ENCODE data around the gene RGL3. TPM values are rescaled to one million over a fixed set of nuclear protein-coding genes. Genes with fewer than 3 reads are reported as not detected.
"Not testable (repeated sequence)": the region's sequence is repeated elsewhere in the genome, so short reads cannot be mapped to it uniquely, and the experiment has no call there.

The RGL3 gene
- total RNA-seq, 1 donor from 2014 or later: 18.8 TPM

DNA sequence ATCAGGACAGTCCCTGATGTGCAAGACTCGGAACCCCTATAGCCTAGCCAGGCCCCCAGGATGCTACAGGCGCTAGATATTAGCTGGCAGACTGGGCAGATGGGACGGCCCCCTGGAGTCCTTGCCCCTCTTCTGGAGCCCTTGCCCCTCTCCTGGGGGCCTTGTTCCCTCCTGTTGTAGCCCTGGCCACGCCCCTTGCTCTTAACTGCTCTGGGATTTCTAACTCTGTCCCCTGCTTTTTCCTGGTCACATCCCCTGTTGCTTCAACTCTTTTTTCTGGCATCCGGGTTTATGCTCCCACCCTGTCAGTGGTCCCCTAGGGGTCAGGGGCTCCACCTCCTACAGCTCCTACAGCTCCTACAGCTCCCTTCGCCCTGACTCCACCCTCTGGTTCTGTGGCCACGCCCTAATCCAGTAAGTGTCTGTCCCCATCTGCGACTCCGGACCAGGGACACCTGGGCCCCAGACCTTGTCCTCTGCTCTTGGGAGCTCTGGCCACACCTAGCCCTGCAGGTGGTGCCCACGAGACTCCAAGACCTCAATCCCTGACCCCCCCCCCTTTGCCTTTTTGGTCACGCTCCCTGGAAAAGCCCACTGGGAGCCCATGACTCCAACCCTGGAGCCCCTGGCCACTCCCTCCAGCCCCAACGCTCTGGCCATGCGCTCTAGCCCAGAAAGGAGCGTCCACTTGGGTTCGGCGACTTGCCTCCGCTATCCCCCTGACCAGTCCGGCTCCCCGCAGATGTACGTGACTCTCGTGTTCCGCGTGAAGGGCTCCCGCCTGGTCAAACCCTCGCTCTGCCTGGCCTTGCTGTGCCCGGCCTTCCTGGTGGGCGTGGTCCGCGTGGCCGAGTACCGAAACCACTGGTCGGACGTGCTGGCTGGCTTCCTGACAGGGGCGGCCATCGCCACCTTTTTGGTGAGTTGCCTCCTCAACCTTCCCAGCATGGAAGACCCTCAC is 57.1 kb downstream of the RGL3 start:
- DNase-seq (ENCODE audit: low spot score): no peak

DNA sequence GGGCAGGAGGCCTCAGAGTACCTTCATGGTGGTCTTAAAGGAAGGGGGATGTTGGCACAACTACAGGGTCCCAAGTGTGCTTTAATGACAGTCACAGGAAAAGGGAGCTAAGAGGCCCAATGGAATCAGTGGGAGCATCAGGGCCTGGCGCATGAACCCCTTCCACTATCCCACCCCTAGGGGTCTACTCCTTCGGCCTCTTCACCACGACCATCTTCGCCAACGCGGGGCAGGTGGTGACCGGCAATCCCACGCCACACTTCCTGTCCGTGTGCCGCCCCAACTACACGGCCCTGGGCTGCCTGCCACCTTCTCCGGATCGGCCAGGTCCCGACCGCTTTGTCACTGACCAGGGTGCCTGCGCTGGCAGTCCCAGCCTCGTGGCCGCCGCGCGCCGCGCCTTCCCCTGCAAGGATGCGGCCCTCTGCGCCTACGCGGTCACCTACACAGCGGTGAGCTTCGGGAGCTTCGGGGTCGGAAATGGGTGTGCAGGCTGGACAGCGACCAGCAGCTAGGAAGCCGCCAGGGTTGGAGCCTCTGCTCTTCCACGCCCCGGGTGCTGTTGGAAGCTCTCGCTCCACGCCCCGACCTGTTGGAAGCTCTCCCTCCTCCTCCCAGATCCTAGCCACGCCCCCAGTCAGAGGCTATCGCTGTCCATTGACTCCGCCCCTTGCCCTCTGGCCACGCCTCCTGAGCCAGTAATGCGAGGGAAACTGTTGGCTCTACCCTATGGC is 57.9 kb downstream of the RGL3 start:
- no peak for DNase-seq (ENCODE audit: low spot score)

DNA sequence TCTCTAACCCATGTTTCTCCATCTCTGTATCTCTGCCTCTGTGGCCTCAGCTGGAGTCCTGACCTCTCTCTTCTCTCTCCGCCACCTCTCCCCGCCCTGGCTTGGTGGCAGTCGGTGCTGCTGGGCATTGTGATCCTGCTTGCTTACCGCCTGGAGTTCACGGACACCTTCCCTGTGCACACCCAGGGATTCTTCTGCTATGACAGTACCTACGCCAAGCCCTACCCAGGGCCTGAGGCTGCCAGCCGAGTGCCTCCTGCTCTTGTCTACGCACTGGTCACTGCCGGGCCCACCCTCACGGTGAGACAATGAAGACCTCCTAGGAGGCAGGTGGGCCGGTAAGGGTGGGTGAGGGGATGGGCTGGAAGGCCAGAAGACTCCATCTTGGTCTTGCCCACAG is 59.7 kb downstream of the RGL3 start:
- DNase-seq (ENCODE audit: low spot score): no peak

DNA sequence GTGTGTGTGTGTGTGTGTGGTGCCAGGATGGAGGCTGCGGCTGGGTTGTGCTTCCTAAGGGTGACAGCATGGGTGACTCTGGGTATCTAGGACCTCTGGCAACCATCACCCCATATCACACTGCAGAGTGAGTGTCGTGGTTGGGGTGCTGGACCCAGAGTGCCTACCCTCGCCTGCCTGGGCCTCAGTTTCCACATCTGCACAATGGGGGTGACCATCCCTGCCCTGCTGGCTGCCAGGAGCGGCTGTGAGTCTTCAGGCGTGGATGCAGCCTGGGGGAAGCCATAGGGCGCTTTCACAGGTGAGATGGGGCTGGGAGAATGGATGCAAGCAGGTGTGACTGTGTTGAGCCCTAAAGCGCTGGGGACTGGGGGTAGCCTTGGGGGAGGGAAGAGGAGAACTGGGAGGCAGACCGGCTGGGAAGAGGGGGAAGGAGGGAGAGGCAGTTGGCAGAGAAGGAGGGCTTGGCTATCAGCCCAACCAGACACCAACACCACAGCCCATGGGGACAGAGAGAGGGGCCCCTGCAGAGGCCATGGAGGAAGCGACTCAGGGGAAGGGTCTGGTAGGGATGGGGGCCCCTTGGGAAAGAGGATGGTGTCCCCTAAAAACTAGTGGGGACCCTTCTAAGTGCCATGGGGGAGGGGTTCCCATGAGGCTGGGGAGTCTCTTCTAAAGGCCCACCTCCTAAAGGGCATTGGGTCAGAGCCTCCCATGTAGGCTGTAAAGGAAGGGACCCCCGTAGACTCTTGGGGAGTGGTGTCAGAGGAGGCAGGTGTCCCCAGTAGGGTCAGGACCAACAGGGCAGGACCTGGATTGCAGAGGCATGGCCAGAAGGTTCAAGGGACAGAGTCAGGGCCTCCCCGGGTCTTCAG is 62.2 kb downstream of the RGL3 start:
- no peak for DNase-seq (ENCODE audit: low spot score)

DNA sequence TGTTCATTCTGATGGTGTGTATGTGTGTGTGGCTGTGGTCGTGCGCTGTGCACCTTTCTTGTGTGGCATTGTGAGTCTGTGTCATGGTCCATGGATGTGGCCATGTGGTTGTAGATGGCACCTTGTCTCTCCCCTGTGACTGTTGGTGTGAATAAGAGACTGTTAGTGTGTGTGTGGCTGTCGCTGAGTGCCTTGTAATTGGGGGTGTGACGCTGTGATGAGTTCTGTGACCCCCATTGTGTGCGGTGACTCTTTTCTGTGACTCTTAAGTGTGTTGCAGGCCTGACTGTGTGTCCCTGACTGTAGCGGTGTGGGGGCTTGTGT is 63.1 kb downstream of the RGL3 start:
- DNase-seq (ENCODE audit: low spot score): no peak

DNA sequence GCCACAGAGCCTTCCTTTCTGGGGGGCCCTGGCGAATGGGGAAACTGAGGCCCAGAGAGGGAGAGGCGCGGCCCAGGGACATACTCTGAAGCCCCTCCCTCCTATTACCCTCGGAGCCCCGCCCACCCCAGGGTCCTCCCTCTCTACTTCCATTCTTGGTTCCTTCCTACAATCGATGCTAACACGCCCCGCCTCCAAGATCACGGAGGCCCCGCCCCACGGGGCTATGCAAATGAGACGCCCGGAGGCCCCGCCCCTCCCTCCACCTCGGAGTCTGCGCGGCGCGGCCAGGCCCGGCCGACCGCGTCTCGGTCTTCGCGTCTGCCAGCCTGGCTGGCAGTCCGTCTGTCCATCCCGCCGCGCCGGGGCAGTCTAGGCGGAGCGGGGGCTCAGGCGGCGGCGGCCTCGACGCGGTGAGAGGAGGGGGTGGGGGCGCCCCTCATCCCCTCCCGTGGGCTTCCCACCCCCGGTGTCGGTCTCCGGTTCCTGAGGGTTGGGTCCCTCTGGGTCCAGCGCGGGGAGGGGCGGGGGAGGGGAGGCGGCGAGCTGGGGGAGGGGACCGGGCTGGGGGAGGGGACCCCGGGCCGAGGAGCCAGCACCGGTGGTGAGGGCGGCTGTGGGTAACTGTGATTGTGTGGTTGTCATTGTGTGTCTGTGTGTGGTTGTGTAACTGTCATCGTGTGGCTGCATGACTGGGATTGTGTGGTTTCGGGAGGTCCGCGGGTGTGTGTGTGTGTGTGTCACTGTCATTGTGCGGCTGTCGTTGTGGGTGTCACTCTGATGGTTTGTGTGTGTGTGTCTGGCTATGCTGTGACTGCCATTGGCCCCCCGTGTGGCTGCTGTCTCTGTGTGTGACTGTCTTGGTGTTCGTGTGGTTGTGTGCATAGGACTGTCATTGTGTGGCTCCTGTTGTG is 63.7 kb downstream of the RGL3 start, which contains the start of gene PLPPR2:
TSS of gene PLPPR2 (plus strand) at position 273 of the 914 bp plus-strand sequence. CDS start 2,242 bp downstream, outside the sequence.
- peak; percentile 98 for DNase-seq (ENCODE audit: low spot score)

DNA sequence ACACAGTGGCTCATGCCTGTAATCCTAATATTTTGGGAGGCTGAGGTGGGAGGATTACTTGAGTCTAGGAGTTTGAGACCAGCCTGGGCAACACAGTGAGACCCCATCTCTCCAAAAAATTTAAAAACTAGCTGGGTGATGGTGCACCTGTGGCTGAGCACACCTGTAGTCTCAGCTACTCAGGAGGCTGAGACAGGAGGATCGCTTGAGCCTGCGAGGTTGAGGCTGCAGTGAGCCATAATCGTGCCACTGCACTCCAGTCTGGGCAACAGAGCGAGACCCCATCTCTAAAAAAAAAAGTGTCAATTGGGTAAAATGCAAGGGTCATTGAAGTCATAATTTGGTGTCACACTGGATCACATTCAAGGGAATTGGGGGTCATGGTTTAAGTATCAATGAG is 65.0 kb downstream of the RGL3 start:
- not testable (repeated sequence) for DNase-seq (ENCODE audit: low spot score)

DNA sequence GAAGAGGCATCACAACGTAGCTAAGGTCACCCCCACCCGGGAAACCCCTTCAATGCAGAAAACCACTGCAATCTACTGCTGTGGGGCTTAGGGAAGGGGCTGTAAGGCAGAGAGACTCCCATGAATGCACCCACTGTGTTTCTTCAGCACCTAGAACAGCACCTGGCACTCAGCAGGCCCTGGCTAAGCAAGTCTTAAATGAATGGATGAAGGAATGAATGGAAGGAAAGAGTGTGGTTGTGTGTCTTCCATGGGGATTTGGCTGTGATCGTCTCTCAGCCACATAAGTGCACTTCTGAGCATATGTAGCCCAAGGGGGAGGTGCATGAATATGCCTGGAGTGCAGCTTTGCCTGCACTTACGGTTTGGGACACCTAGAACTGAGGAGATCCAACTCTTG is 69.9 kb downstream of the RGL3 start:
- no peak for DNase-seq (ENCODE audit: low spot score)

DNA sequence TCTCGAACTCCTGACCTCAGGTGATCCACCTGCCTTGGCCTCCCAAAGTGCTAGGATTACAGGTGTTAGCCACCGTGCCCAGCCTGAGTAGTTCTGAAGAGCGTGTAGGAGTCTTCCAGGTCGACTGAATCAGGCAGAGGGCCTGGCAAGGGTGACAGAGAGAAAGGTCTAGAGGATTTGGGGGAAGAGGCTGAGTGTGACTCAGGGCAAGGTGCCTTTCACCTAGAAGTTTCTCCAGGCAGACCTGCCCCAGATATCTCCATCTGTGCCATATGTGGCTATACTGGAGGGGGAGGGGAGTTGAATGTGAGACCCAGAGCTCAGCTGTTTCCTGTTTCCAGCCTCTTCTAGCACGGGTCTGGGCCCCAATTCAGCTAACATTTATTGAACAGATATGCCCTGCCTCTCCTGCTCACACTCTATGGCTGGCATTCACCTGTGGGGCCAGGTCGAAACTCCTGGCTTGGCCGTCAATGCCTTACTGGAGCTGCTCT is 71.5 kb downstream of the RGL3 start:
- no peak for DNase-seq (ENCODE audit: low spot score)

DNA sequence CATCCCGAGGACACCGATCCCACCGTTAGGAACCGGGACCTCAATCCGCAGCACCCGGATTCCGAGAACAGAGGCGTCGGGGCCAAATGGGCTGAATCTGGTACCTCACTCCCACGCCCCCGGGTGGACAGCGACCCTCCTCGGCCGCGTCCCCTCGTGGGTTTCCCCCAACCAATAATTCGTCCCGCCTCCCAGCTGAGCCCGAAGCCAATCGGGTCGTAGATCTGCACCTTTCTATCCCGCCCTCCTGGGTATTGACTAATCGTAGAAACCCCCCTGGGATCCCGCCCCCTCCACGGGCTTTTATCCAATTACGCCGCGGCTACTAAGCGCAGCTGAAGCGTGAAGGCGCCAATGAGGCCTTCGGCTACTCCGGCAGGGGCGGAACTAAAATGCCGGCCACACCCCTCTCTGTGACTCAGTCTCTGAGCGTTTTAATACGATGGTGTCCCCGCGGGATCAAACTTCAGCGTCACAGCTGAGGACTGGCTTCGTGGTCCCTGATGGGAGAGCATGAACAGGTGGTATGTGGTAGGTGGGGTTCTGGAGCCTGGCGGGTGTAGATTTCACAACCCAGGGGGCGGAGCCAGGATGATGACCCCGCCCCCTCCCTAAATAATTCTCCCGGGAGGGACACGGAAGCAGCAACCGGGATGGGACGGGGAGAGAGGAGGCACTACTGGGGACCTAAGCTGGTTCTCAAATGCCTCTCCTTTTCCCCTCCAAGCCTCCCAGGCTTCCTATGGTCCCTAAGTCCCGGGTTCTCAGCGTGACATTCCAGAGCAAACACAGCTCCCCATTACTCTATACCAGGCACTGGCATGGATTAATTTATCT is 72.8 kb downstream of the RGL3 start, which contains the start of the genes CCDC159 and TMEM205:
TSS of gene CCDC159 (plus strand) at position 416 of the 837 bp plus-strand sequence. CDS start at position 504, 88 bp downstream.
TSS of gene TMEM205 (minus strand) at position 165 of the 837 bp plus-strand sequence. CDS start 649 bp downstream, outside the sequence.
- peak; percentile 98 for DNase-seq (ENCODE audit: low spot score)

DNA sequence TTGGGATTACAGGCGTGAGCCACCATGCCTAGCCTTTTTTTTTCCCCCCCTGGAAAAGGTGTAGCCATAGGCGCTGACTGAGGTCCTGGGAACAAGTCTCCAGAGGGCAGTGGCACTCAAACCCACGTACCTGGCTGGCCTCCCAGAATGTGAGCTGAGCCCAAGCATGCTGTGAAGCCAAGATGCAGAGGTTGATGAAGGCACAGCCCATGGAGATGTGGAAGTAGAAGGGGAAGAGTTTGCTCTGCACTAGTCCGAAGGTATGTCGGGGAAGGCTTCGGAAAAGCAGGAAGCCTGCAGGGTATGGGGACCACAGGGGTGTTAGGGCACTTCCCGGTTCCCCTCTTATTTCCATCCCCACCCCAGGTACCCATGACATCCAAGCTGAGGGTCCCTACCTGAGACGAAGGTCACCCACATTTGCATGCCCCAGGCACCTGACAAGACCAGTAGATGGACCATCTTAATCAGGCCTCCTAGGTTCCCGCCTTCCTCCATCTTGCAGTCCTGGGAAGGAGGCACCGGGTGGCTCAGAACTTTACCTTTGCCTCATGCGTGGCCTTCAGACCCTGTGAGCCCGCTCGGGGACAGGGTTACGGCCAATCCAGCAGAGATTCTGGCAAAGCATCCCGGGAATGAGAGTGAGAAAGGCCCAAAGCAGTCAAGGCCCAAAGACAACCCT is 73.9 kb downstream of the RGL3 start:
- DNase-seq (ENCODE audit: low spot score): no peak

Other genes starting within 250 kb of the RGL3 start
- 121 TPM for gene KANK2, start 221.8 kb downstream of the RGL3 start, total RNA-seq
- 4.5 TPM for gene ANGPTL8, start 179.7 kb downstream of the RGL3 start, total RNA-seq
- 119 TPM for gene DOCK6, start 156.8 kb downstream of the RGL3 start, total RNA-seq
- not detected for gene TSPAN16, start 123.2 kb downstream of the RGL3 start, total RNA-seq
- 21.7 TPM for gene RAB3D, start 79.7 kb downstream of the RGL3 start, total RNA-seq
- 54.3 TPM for gene TMEM205, start 73.0 kb downstream of the RGL3 start, total RNA-seq
- 16.4 TPM for gene CCDC159, start 72.8 kb downstream of the RGL3 start, total RNA-seq
- gene PLPPR2, start 63.9 kb downstream of the RGL3 start, total RNA-seq: 26.0 TPM
- 1.2 TPM for gene SWSAP1, start 44.6 kb downstream of the RGL3 start, total RNA-seq
- gene EPOR, start 35.0 kb downstream of the RGL3 start, total RNA-seq: 9.6 TPM
- gene ODAD3, start 15.8 kb upstream of the RGL3 start, total RNA-seq: 0.35 TPM
- gene PRKCSH, start 16.3 kb upstream of the RGL3 start, total RNA-seq: 199 TPM
- gene ELAVL3, start 61.7 kb upstream of the RGL3 start, total RNA-seq: not detected
- 8.6 TPM for gene ZNF653, start 86.5 kb upstream of the RGL3 start, total RNA-seq
- gene ECSIT, start 109.8 kb upstream of the RGL3 start, total RNA-seq: 28.4 TPM
- gene CNN1, start 119.5 kb upstream of the RGL3 start, total RNA-seq: 21.8 TPM
- gene ELOF1, start 139.9 kb upstream of the RGL3 start, total RNA-seq: 35.0 TPM
- 35.0 TPM for gene ACP5, start 158.3 kb upstream of the RGL3 start, total RNA-seq
- 5.4 TPM for gene ZNF627, start 178.2 kb upstream of the RGL3 start, total RNA-seq